ENCODE measurements around the gene CCDC167.

CCDC167 gene

DNA sequence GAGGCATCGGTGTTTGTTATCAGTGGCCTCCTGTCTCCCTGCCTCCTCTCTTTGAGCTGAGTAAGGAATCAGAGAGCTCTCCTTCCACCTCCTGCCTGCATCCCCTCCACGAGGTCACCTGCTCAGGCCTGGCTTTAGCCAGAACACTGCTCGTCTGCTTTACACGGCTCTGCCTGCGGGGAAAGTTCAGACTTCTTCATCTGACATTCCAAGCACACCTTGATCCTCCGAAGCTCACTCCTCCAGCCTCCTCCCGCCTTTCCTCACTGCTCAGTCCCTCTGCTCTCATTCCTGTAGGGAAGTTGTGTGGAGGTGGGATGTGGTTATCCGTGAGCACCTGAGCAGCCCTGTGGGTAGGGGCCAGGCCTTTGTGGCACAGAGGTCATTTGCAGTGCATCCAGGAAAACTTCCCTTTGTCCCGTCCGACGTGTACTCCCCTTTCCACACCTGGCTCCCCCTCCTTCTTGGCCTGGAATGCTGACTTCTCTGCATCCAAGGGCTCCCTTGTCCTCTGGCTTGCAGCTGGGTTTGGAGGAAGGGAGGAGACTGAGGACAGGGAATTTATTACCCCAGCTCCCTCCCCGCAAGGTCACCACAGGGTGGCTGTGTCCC, 12.8 kb upstream of the CCDC167 start:
- no peaks in the 10 kb centered on the region for H3K36me3 Mint-ChIP-seq (ENCODE audit: low read depth)
- H3K27ac Mint-ChIP-seq = peak overlapping the region in 1 of 3 experiments; percentile 46
- peaks cover 2% of the 10 kb centered on the region for H3K9me3 Mint-ChIP-seq
- peaks cover 72% of the 10 kb centered on the region for H3K27me3 Mint-ChIP-seq (ENCODE audit: low read depth)
- peak overlapping the region in 1 of 3 experiments; percentile 26 for H3K4me3 Mint-ChIP-seq
- peaks cover 30% of the 10 kb centered on the region for H3K4me1 Mint-ChIP-seq
- TF ChIP-seq, protein P1, sequence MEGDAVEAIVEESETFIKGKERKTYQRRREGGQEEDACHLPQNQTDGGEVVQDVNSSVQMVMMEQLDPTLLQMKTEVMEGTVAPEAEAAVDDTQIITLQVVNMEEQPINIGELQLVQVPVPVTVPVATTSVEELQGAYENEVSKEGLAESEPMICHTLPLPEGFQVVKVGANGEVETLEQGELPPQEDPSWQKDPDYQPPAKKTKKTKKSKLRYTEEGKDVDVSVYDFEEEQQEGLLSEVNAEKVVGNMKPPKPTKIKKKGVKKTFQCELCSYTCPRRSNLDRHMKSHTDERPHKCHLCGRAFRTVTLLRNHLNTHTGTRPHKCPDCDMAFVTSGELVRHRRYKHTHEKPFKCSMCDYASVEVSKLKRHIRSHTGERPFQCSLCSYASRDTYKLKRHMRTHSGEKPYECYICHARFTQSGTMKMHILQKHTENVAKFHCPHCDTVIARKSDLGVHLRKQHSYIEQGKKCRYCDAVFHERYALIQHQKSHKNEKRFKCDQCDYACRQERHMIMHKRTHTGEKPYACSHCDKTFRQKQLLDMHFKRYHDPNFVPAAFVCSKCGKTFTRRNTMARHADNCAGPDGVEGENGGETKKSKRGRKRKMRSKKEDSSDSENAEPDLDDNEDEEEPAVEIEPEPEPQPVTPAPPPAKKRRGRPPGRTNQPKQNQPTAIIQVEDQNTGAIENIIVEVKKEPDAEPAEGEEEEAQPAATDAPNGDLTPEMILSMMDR (IDR thresholded peaks at IDR 0.05; ENCODE audit: unreplicated experiment in 3 of 3) = no peak

DNA sequence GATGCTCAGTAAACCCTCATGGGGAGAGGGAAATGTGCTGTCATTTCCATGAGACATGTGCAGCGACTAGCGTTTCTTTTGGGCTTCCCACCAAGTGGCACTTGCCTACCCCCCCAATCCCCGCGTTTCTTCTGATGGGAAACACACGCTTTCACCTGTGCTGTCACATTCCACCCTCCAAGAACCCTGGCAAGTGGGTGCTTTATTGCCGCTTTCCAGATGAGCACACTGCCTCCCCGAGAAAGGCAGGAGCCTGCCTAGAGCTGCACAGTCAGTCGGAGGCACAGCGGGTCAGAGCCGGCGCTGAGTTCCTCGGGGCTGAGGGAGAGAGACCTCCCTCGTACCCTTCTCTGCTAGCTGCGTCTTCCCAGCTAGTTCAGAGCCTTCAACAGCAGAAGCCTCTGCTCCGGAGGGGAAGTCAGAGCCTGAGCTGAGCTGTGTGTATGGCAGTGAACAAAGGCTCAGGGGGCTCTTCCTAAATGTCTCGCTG, 12.3 kb upstream of the CCDC167 start:
- Mint-ChIP-seq H3K27me3 (ENCODE audit: low read depth) (peaks cover 66% of the 10 kb centered on the region), H3K4me3 (no peak overlapping the region), H3K4me1 (peaks cover 30% of the 10 kb centered on the region), H3K27ac (peak overlapping the region in 1 of 3 experiments; percentile 3), H3K9me3 (peaks cover 2% of the 10 kb centered on the region), H3K36me3 (ENCODE audit: low read depth) (no peaks in the 10 kb centered on the region)
- TF ChIP-seq, protein P1 (IDR thresholded peaks at IDR 0.05; ENCODE audit: unreplicated experiment in 3 of 3) = no peak

DNA sequence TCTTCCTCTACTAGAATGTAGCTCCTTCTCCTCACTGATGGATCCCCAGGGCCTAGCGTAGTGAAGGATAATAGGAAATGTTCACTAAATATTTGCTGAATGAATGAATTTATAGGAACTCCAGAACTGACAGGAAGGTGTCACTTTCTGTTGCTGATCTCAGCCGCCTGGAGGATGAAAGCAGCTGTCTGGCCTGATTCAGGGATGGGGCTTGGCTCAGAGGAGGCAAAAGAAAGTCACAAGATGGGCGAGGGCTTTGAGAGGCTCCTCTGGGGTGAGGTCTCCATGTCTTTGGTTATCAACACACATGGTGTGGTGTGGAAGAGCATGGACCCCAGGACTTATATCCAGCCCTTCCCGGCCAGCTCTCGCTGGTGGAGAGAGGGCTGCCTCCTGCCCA, 11.5 kb upstream of the CCDC167 start:
- Mint-ChIP-seq H3K4me1 (peaks cover 27% of the 10 kb centered on the region), H3K36me3 (ENCODE audit: low read depth) (no peaks in the 10 kb centered on the region), H3K27me3 (ENCODE audit: low read depth) (peaks cover 63% of the 10 kb centered on the region), H3K9me3 (peaks cover 2% of the 10 kb centered on the region), H3K4me3 (no peak overlapping the region), H3K27ac (no peak overlapping the region)
- TF ChIP-seq, protein P1 (IDR thresholded peaks at IDR 0.05; ENCODE audit: unreplicated experiment in 3 of 3) = no peak

DNA sequence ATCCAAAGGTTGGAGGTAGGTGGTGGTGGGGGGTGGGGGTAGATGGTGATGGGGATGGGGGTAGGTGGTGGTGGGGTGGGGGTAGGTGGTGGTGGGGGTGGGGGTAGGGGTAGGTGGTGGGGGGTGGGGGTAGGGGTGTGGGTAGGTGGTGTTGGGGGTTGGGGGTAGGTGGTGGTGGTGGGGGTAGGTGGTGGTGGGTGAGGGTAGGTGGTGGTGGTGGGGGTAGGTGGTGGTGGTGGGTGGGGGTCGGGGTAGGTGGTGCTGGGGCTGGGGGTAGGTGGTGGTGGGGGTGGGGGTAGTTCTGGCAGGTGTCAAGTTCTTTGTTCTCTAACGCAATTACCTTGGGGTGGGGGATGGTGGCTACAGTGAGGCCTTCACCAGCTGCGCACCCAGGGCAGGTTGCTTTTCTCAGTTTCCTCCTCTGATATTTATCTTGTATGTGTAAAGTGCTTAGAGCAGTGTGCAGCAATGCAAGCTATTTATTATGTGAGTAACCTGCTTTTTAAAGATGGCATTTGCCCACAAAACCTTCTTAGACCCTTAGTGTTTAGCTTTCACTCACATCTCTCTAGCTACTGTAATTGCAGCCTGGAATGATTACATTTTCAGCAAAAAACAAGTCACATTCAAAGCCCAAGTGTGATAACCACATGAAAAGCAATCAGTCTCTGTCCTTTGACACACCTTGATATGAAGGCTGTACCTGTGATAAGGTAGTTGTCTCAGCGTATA, 8.2 kb upstream of the CCDC167 start:
- peaks cover 2% of the 10 kb centered on the region for H3K9me3 Mint-ChIP-seq
- H3K4me1 Mint-ChIP-seq = peaks cover 23% of the 10 kb centered on the region
- TF ChIP-seq, protein P1 (IDR thresholded peaks at IDR 0.05; ENCODE audit: unreplicated experiment in 3 of 3) = no peak
- H3K27ac Mint-ChIP-seq = peak overlapping the region in 1 of 3 experiments; percentile 59
- peaks cover 30% of the 10 kb centered on the region for H3K27me3 Mint-ChIP-seq (ENCODE audit: low read depth)
- H3K4me3 Mint-ChIP-seq = no peak overlapping the region
- no peaks in the 10 kb centered on the region for H3K36me3 Mint-ChIP-seq (ENCODE audit: low read depth)

DNA sequence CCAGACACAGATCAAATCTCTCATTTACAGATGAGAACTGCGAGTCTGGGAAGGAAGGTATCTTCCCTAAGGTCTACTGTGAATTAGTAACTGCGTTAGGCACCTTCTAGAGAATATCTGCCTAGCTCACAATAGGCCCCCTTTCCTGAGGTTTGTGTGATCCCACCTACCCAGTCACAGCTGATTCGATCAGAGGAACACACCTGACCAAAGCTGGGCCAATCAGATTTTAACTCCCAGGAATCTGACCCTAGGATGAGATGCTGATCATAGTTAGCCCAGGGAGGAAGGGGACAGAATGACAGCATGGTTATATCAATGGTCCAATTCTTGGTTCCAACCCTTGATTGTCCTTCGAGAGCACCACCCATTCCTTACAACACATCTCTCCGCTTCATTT, 7.4 kb upstream of the CCDC167 start:
- Mint-ChIP-seq H3K36me3 (ENCODE audit: low read depth) (no peaks in the 10 kb centered on the region), H3K27me3 (ENCODE audit: low read depth) (peaks cover 23% of the 10 kb centered on the region), H3K4me3 (no peak overlapping the region), H3K9me3 (peaks cover 2% of the 10 kb centered on the region), H3K4me1 (peaks cover 16% of the 10 kb centered on the region), H3K27ac (peak overlapping the region in 1 of 3 experiments; percentile 9)
- TF ChIP-seq, protein P1 (IDR thresholded peaks at IDR 0.05; ENCODE audit: unreplicated experiment in 3 of 3) = no peak
